Endothelial cell of umbilical vein (primary cell): ENCODE results near the gene CHST15. TPM values are rescaled to one million over a fixed set of nuclear protein-coding genes. Genes with fewer than 3 reads are reported as not detected.

Experiments
- BruUV-seq: library from RNA; stranded (reverse); fragments of 400-500 nt; replicated peaks from 2 replicates; lab custom pipeline; 2021; lab: Mats Ljungman, UMichigan
- CTCF ChIA-PET: fragments of 300-600, 350-600 bp; sonication (Branson Sonifier 250); formaldehyde crosslinking; loops from one replicate; lab custom pipeline; 2021; ENCODE audit warnings: antibody characterized with exemption, inconsistent platforms; lab: Charles Lee
- POLR2A ChIA-PET: fragments of 300-600, 350-600 bp; sonication (Branson Sonifier 250); formaldehyde crosslinking; loops from one replicate; lab custom pipeline; 2021; ENCODE audit warnings: antibody characterized with exemption, inconsistent platforms; lab: Charles Lee
- DNase-seq: peaks from one replicate; pipeline ENCODE4 v3.0.0-alpha.2; 2011; ENCODE audit warnings: low read depth, low spot score
- FAIRE-seq: peaks from 2 replicates; lab custom pipeline; 2011; peaks lifted over from hg19 to GRCh38; lab: Jason Lieb, UNC
- H2AFZ ChIP-seq: 2 replicates; pipeline ENCODE4 v1.6.0; 2012; ENCODE audit warnings: low read depth, low read length, control low read depth, inconsistent platforms
- H3K27ac ChIP-seq: 2 replicates; pipeline ENCODE4 v1.5.1; 2011; ENCODE audit warnings: low read depth, mild to moderate bottlenecking, control low read depth, low read length, moderate library complexity; ENCODE audit not compliant: insufficient read depth
- H3K27me3 ChIP-seq, 2 experiments: 2 replicates each; pipeline versions ENCODE4 v1.6.0 to v1.6.1; 2011; ENCODE audit warnings: low read length in 2 of 2, mixed read lengths in 1 of 2; ENCODE audit not compliant: control insufficient read depth in 2 of 2, insufficient read depth in 2 of 2
- H3K36me3 ChIP-seq, 2 experiments: 2 replicates in 1 of 2; 3 replicates in 1 of 2; pipeline ENCODE4 v1.5.1; 2011; ENCODE audit warnings: low read length in 2 of 2, mild to moderate bottlenecking in 1 of 2, moderate library complexity in 1 of 2; ENCODE audit not compliant: control insufficient read depth in 2 of 2, insufficient read depth in 2 of 2; ENCODE audit errors: extremely low read depth in 1 of 2
- H3K4me1 ChIP-seq: 3 replicates; pipeline ENCODE4 v1.5.1; 2011; ENCODE audit warnings: mild to moderate bottlenecking, low read length; ENCODE audit not compliant: control insufficient read depth, insufficient read depth; ENCODE audit errors: extremely low read depth
- H3K4me2 ChIP-seq: 2 replicates; pipeline ENCODE4 v1.6.1; 2011; ENCODE audit warnings: low read length, control low read depth, mixed read lengths; ENCODE audit not compliant: insufficient read depth
- H3K4me3 ChIP-seq, 3 experiments: fragments of 200-600 bp in 1 of 3; sonication (generic), shearing (Covaris generic) in 1 of 3; replicated peaks in 1 of 3; 2 replicates each; pipeline ENCODE4 v1.5.1; 2011 to 2016; ENCODE audit warnings: control low read depth in 3 of 3, low read length in 3 of 3, mild to moderate bottlenecking in 2 of 3, inconsistent platforms in 1 of 3, low read depth in 1 of 3, moderate library complexity in 1 of 3; ENCODE audit not compliant: insufficient read depth in 1 of 3
- H3K79me2 ChIP-seq: 2 replicates; pipeline ENCODE4 v1.6.0; 2012; ENCODE audit warnings: low read length, inconsistent platforms; ENCODE audit not compliant: control insufficient read depth, insufficient read depth
- H3K9ac ChIP-seq: replicated peaks from 2 replicates; pipeline ENCODE3; 2011; ENCODE audit warnings: low read length, control low read depth; ENCODE audit not compliant: insufficient read depth; ENCODE audit errors: extremely low read depth
- H3K9me1 ChIP-seq: replicated peaks from 3 replicates; pipeline ENCODE4 v1.6.0; 2011; ENCODE audit warnings: mild to moderate bottlenecking, low read length; ENCODE audit not compliant: control insufficient read depth, insufficient read depth; ENCODE audit errors: extremely low read depth
- H3K9me3 ChIP-seq: replicated peaks from 2 replicates; pipeline ENCODE4 v1.5.1; 2012; ENCODE audit warnings: low read length, inconsistent platforms; ENCODE audit not compliant: control insufficient read depth, insufficient read depth
- H4K20me1 ChIP-seq: replicated peaks from 2 replicates; pipeline ENCODE3; 2011; ENCODE audit warnings: mild to moderate bottlenecking, low read length; ENCODE audit not compliant: control insufficient read depth, insufficient read depth; ENCODE audit errors: extremely low read depth
- CTCF ChIP-seq, 2 donors: IDR thresholded peaks; 1 replicate in 1 of 2; 2 replicates in 1 of 2; pipeline ENCODE4 v1.5.1; 2011; ENCODE audit warnings: low read length in 2 of 2, mild to moderate bottlenecking in 2 of 2, moderate library complexity in 2 of 2, control low read depth in 1 of 2, inconsistent platforms in 1 of 2, low read depth in 1 of 2; ENCODE audit not compliant: insufficient read depth in 1 of 2; ENCODE audit errors: extremely low read depth in 1 of 2
- EZH2 ChIP-seq: IDR thresholded peaks from 2 replicates; pipeline ENCODE4 v1.6.1; 2012; ENCODE audit warnings: borderline replicate concordance, low read depth, mild to moderate bottlenecking, moderate library complexity, low read length, inconsistent platforms; ENCODE audit not compliant: severe bottlenecking
- FOS ChIP-seq: IDR thresholded peaks from 2 replicates; pipeline ENCODE4 v1.6.1; 2011; ENCODE audit warnings: mild to moderate bottlenecking, low read length, moderate library complexity, borderline replicate concordance; ENCODE audit not compliant: insufficient read depth
- GATA2 ChIP-seq: IDR thresholded peaks from 2 replicates; pipeline ENCODE4 v1.7.0; 2011; ENCODE audit warnings: low read depth, mild to moderate bottlenecking, moderate library complexity, mixed read lengths, low read length; ENCODE audit not compliant: insufficient read length, insufficient read depth
- JUN ChIP-seq: IDR thresholded peaks from 2 replicates; pipeline ENCODE4 v1.6.1; 2011; ENCODE audit warnings: borderline replicate concordance, low read depth; ENCODE audit not compliant: insufficient read length, insufficient read depth
- MAX ChIP-seq: IDR thresholded peaks from 2 replicates; pipeline ENCODE4 v1.6.1; 2011; ENCODE audit not compliant: insufficient read depth, insufficient read length
- MYC ChIP-seq: IDR thresholded peaks from one replicate; pipeline ENCODE4 v1.6.1; 2011; ENCODE audit warnings: mild to moderate bottlenecking, low read depth, low read length
- POLR2A ChIP-seq: IDR thresholded peaks from 2 replicates; pipeline ENCODE4 v1.6.1; 2012; ENCODE audit warnings: low read depth, mild to moderate bottlenecking, control low read depth, low read length
- POLR2AphosphoS5 ChIP-seq: IDR thresholded peaks from 2 replicates; pipeline ENCODE4 v1.6.1; 2012; ENCODE audit warnings: low read depth, mild to moderate bottlenecking, control low read depth, low read length, moderate library complexity; ENCODE audit not compliant: insufficient read depth
- dilution Hi-C: fragments of 300-500 bp; cut with MboI; formaldehyde crosslinking; loops from one replicate; pipeline ENCODE4 v1.15.0; 2019; ENCODE audit warnings: low sequenced_read_pairs; ENCODE audit not compliant: extremely low pct_ligation_motif_present
- intact Hi-C: fragments of 100-400 bp; cut with micrococcal nuclease; formaldehyde crosslinking; loops from one replicate; pipeline ENCODE4 v1.10.0; 2022
- polyA plus RNA-seq, 4 experiments: library from polyadenylated mRNA; depleted of rRNA in 3 of 4; stranded (reverse) in 3 of 4; unstranded in 1 of 4; fragments of >200 nt; gene quantifications; 2 replicates each; pipeline versions ENCODE4 v1.2.1 to v1.2.3, GENCODE V29; 2011 to 2012; ENCODE audit warnings: missing spikeins in 1 of 4
- total RNA-seq: library from RNA; stranded (reverse); gene quantifications from 2 replicates; pipeline ENCODE4 v1.2.3, GENCODE V29; 2021

Gene CHST15
- total and polyA plus RNA-seq, 2 donors (not counting 3 experiments of a cell fraction or from before 2014, with no cell fraction given) = 23.1 to 29.2 TPM

GRCh38 chr10:124004663-124005004 lies 88.8 kb downstream of the CHST15 start:
- no peaks in the 10 kb centered on the region for H3K9me1 ChIP-seq
- FAIRE-seq = no peak
- no peak overlapping the region for H3K27ac ChIP-seq
- no TSS peak for BruUV-seq
- CTCF ChIA-PET = interaction anchor here (2.5 to 6.7 kb wide), 2 partner anchors 10 to 385 kb away, joined by 18 to 41 read pairs; no protein-coding TSS in a partner anchor
- TF ChIP-seq POLR2AphosphoS5 (no peak), JUN (no peak), POLR2A (no peak), MAX (no peak), EZH2 (no peak), MYC (no peak), FOS (no peak), GATA2 (no peak), CTCF (IDR thresholded peaks at IDR 0.05; ENCODE audit: extremely low read depth in 1 of 2, insufficient read depth in 1 of 2, low read depth in 1 of 2, low read length in 2 of 2) (no peak)
- H3K9me3 ChIP-seq = no peaks in the 10 kb centered on the region
- H3K4me2 ChIP-seq = no peak overlapping the region
- intact Hi-C loops (no loop called here), dilution Hi-C loops (no loop called here)
- H3K4me1 ChIP-seq = no peaks in the 10 kb centered on the region
- no peaks in the 10 kb centered on the region for H3K79me2 ChIP-seq
- peaks cover 0 to 6% of the 10 kb centered on the region in 2 experiments for H3K36me3 ChIP-seq
- H3K4me3 ChIP-seq = no peak overlapping the region
- H3K27me3 ChIP-seq = no peaks in the 10 kb centered on the region
- no peak overlapping the region for H3K9ac ChIP-seq
- POLR2A ChIA-PET = no interaction called here
- H4K20me1 ChIP-seq = no peaks in the 10 kb centered on the region
- no peak for DNase-seq
- no peak overlapping the region for H2AFZ ChIP-seq
